Ishikawa (cell line): ENCODE results near the gene GOLGA5.

Experiments used
- EP300 ChIP-seq: IDR thresholded peaks from 2 replicates; pipeline ENCODE4 v1.6.1; 2012; ENCODE audit warnings: borderline replicate concordance
- FOXM1 ChIP-seq: IDR thresholded peaks from 2 replicates; pipeline ENCODE4 v1.6.1; 2012; ENCODE audit warnings: low read depth, borderline replicate concordance
- ZBTB7A ChIP-seq: IDR thresholded peaks from 2 replicates; pipeline ENCODE4 v1.6.1; 2012; ENCODE audit warnings: low read depth

- TF ChIP-seq FOXM1 (no peak), ZBTB7A (no peak), EP300 (no peak)
Observed at GRCh38 chr14:92888896-92889295, 94.8 kb downstream of the GOLGA5 start.
